LNCaP clone FGC (cell line): ENCODE measurements around the gene ACACB.

ENCODE experiments used
- DNase-seq: peaks from one replicate; pipeline ENCODE4 v3.0.0-alpha.2; 2011; ENCODE audit warnings: low read depth
- H3K4me3 ChIP-seq: 2 replicates; pipeline ENCODE4 v1.5.1; 2011; ENCODE audit warnings: mild to moderate bottlenecking, low read depth, low read length, control low read depth
- TF ChIP-seq, protein P1 (sequence below): IDR thresholded peaks from 2 replicates; pipeline ENCODE4 v1.5.1; 2012; ENCODE audit warnings: mild to moderate bottlenecking; ENCODE audit not compliant: control insufficient read depth, insufficient read depth; ENCODE audit errors: extremely low read depth

The ACACB gene

DNA sequence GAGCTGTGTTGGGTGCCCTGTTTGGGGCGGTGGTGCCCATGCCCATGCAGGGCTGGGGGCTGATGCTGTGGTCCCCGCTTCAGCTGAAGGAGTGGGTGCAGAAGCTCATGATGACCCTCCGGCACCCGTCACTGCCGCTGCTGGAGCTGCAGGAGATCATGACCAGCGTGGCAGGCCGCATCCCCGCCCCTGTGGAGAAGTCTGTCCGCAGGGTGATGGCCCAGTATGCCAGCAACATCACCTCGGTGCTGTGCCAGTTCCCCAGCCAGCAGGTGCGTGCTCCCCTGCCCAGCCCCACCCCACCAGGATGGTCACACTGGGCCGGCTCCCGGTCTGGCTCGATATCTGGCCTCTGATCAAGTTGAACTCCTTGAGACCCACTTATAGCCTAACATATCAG is 92.7 kb downstream of the ACACB start:
- DNase-seq = no peak
- TF ChIP-seq, protein P1, sequence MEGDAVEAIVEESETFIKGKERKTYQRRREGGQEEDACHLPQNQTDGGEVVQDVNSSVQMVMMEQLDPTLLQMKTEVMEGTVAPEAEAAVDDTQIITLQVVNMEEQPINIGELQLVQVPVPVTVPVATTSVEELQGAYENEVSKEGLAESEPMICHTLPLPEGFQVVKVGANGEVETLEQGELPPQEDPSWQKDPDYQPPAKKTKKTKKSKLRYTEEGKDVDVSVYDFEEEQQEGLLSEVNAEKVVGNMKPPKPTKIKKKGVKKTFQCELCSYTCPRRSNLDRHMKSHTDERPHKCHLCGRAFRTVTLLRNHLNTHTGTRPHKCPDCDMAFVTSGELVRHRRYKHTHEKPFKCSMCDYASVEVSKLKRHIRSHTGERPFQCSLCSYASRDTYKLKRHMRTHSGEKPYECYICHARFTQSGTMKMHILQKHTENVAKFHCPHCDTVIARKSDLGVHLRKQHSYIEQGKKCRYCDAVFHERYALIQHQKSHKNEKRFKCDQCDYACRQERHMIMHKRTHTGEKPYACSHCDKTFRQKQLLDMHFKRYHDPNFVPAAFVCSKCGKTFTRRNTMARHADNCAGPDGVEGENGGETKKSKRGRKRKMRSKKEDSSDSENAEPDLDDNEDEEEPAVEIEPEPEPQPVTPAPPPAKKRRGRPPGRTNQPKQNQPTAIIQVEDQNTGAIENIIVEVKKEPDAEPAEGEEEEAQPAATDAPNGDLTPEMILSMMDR = no peak
- H3K4me3 ChIP-seq = no peak overlapping the region

DNA sequence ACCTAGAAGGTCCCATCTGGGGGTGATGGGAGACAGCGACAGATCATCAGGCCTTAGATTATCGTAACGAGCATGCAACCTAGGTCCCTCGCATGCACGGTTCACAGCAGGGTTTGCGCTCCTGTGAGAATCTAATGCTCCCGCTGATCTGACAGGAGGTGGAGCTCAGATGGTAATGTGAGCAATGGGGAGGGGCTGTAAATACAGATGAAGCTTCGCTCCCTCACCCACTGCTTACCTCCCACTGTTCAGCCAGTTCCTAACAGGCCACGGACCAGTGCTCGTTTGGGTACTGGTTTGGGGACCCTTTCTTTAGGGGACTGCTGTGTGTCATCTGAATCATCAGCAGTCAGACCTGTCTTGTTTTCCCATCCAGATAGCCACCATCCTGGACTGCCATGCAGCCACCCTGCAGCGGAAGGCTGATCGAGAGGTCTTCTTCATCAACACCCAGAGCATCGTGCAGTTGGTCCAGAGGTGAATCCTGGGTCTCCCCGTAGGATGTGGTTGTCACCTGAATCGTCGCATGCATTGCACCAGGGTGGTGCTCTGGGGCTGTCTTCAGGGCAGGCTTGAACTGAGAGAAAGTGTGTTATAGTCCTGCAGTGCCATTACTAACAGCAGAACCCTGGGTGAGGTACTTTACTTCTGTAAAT is 96.2 kb downstream of the ACACB start:
- TF ChIP-seq, protein P1 = no peak
- no peak for DNase-seq
- H3K4me3 ChIP-seq = no peak overlapping the region

DNA sequence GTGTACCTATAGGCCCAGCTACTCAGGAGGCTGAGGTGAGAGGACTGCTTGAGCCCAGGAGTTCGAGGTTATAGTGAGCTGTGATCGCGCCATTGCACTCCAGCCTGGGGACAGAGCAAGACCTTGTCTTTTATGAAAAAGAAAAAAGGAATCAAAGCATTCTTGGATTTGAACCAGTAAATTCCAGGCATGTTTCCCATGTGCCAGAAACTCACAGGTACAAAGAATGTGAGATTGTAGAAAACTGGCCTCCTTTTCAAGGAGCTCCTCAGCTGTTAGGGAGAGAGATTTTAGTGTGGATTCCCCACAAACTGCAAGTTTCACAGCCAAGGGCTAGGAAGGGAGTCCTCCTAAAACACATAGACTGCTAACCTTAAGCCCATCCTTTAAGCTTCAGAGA is 97.7 kb downstream of the ACACB start:
- TF ChIP-seq, protein P1 = no peak
- H3K4me3 ChIP-seq = no peak overlapping the region
- no peak for DNase-seq

DNA sequence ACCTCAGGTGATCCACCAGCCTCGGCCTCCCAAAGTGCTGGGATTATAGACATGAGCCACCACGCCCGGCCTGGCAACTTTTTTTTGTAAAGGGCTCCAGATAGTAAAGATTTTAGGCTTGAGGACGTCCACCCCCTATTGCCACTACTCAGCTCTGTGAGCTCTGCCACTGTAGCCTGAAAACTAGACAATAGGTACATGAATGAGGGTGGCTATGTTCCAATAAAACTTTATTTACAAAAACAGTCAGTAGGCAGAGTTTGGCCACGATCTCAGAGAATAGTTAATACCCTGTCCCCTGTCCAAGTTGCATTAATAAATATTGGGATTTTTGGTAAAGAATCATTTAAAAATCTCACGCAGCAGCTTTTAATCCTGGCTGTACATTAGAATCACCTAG is 102.6 kb downstream of the ACACB start:
- TF ChIP-seq, protein P1 = no peak
- no peak for DNase-seq
- H3K4me3 ChIP-seq = no peak overlapping the region

DNA sequence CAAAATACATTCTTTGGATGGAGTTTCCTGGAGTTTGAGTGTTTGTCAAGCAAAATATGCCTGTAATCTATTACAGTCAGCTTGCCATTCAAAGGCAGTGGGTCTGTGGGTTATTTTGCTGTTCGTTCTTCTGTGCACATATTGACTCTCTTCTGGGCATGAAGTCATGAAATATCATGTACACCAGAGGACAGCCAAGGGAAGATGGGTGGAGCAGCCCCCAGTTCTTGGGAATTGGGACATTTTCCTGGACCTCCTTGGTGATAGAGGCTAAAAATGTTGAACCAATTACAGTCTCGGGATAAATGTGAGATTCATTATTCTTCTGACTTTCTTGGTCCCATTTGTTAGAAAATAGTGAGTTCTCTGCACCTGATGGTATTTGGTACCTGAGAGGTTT is 103.6 kb downstream of the ACACB start:
- TF ChIP-seq, protein P1 = no peak
- no peak for DNase-seq
- no peak overlapping the region for H3K4me3 ChIP-seq

DNA sequence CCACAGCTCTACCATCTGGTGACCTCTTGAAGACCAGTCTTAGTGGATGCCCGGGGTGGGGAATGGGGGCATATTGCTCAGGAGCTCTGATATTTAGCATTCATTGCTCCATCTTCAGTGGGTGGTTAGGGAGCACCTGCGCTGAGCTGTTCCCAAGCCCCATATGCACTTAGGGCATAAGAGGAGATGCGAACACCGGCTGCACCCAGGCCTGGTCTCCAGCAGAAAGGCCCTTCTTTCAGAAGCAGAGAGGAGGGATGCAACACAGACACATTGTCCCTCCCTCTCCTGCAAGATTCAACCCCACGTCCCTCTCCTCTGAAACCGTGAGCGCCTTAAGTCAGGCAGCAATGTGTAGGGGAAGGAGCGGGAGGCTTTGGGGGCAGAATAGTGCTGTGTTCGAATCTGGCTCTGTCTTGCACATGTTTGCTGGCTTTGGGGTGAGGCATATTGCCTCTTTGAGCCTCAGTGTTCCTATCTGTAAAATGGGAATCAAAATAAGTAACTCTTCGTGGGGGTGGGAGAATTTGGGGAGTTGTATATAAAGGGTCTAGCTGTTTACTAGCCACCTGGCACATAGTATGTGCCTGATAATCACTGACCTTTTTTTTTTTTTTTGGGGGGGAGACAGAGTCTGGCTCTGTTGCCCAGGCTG is 105.0 kb downstream of the ACACB start:
- TF ChIP-seq, protein P1 = no peak
- H3K4me3 ChIP-seq = no peak overlapping the region
- DNase-seq = no peak

DNA sequence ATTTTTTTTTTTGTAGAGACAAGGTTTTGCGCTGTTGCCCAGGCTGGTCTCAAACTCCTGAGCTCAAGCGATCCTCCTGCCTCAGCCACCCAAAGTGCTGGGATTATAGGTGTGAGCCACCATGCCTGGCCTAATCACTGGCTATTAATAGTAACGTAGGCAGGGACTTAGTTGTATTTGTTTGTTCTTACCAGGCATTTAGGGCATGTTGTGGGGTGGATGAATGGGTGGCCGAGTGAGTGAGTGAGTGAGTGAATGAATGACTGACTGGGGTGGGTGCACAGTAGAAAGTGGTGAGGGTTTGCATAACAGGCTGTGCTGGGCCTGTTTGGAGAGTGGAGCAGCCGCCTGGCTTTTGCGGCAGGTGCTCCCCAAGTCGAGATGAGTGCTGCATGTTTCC is 105.7 kb downstream of the ACACB start:
- H3K4me3 ChIP-seq = no peak overlapping the region
- TF ChIP-seq, protein P1 = no peak
- no peak for DNase-seq
